HEK293 (cell line): ENCODE data around the gene TBX15.

ENCODE experiments used
- CTCF ChIA-PET: fragments of 350-600 bp; formaldehyde crosslinking; extraction: SDS; loops from one replicate; lab custom pipeline; 2021; ENCODE audit warnings: antibody characterized with exemption; lab: Yijun Ruan, JAX
- POLR2A ChIA-PET: fragments of 300-600 bp; formaldehyde crosslinking; extraction: SDS; loops from one replicate; lab custom pipeline; 2020; ENCODE audit warnings: antibody characterized with exemption, inconsistent platforms; lab: Yijun Ruan, JAX
- H3K27ac ChIP-seq: fragments of 200-500 bp; sonication (Bioruptor generic); 2 replicates; pipeline ENCODE4 v1.5.1; 2014; ENCODE audit warnings: low read depth, low read length, control low read depth, inconsistent platforms; ENCODE audit errors: extremely low read depth
- H3K36me3 ChIP-seq, 2 experiments: fragments of 200-500 bp in 1 of 2; sonication (Bioruptor generic) in 1 of 2; 1 replicate in 1 of 2; 2 replicates in 1 of 2; pipeline ENCODE4 v1.5.1; 2014 to 2017; ENCODE audit warnings: inconsistent platforms in 2 of 2, low read length in 2 of 2; ENCODE audit not compliant: control insufficient read depth in 2 of 2, insufficient read depth in 1 of 2
- H3K4me1 ChIP-seq: fragments of 200-500 bp; sonication (Bioruptor generic); 2 replicates; pipeline ENCODE4 v1.5.1; 2014; ENCODE audit warnings: mild to moderate bottlenecking, low read length, inconsistent platforms; ENCODE audit not compliant: control insufficient read depth, insufficient read depth
- H3K4me3 ChIP-seq: 2 replicates; pipeline ENCODE4 v1.5.1; 2011; ENCODE audit warnings: low read depth, mild to moderate bottlenecking, control low read depth, low read length, moderate library complexity
- H3K9me3 ChIP-seq: fragments of 200-500 bp; sonication (Bioruptor generic); 2 replicates; pipeline ENCODE4 v1.5.1; 2014; ENCODE audit warnings: low read depth, low read length, inconsistent platforms; ENCODE audit not compliant: control insufficient read depth, insufficient read depth
- ZBTB20 ChIP-seq: fragments of 450-650 bp; formaldehyde crosslinking; IDR thresholded peaks from 2 replicates; pipeline ENCODE4 v1.5.1; 2016; ENCODE audit warnings: missing biosample characterization, missing genetic modification characterization
- ZBTB21 ChIP-seq: fragments of 450-650 bp; formaldehyde crosslinking; IDR thresholded peaks from 2 replicates; pipeline ENCODE4 v1.5.1; 2017; ENCODE audit warnings: missing biosample characterization, missing genetic modification characterization
- ZBTB48 ChIP-seq: fragments of 450-650 bp; formaldehyde crosslinking; IDR thresholded peaks from 2 replicates; pipeline ENCODE4 v1.5.1; 2016; ENCODE audit warnings: missing biosample characterization, missing genetic modification characterization
- ZEB2 ChIP-seq: fragments of 450-650 bp; formaldehyde crosslinking; IDR thresholded peaks from 2 replicates; pipeline ENCODE4 v1.5.1; 2016; ENCODE audit warnings: missing biosample characterization, missing genetic modification characterization
- ZNF114 ChIP-seq: fragments of 450-650 bp; formaldehyde crosslinking; IDR thresholded peaks from 2 replicates; pipeline ENCODE4 v1.5.0; 2017; ENCODE audit warnings: missing biosample characterization, missing genetic modification characterization
- ZNF121 ChIP-seq: fragments of 450-650 bp; formaldehyde crosslinking; IDR thresholded peaks from 2 replicates; pipeline ENCODE4 v1.5.1; 2016; ENCODE audit warnings: missing biosample characterization, missing genetic modification characterization
- ZNF132 ChIP-seq: fragments of 450-650 bp; formaldehyde crosslinking; IDR thresholded peaks from 2 replicates; pipeline ENCODE4 v1.5.1; 2017; ENCODE audit warnings: missing biosample characterization, missing genetic modification characterization, borderline replicate concordance
- ZNF2 ChIP-seq: fragments of 450-650 bp; formaldehyde crosslinking; IDR thresholded peaks from 2 replicates; pipeline ENCODE4 v1.5.1; 2016; ENCODE audit warnings: missing biosample characterization, missing genetic modification characterization
- ZNF354C ChIP-seq: fragments of 450-650 bp; formaldehyde crosslinking; IDR thresholded peaks from 2 replicates; pipeline ENCODE4 v1.5.1; 2016; ENCODE audit warnings: missing biosample characterization, missing genetic modification characterization, low read depth, borderline replicate concordance
- ZNF629 ChIP-seq: fragments of 450-650 bp; formaldehyde crosslinking; IDR thresholded peaks from 2 replicates; pipeline ENCODE4 v1.5.1; 2017; ENCODE audit warnings: missing biosample characterization, missing genetic modification characterization
- ZNF658 ChIP-seq: fragments of 450-650 bp; formaldehyde crosslinking; IDR thresholded peaks from 2 replicates; pipeline ENCODE4; 2016; ENCODE audit warnings: missing biosample characterization, missing genetic modification characterization
- TF ChIP-seq, protein P1 (sequence below): fragments of 450-650 bp; formaldehyde crosslinking; IDR thresholded peaks from 2 replicates; pipeline ENCODE4 v1.5.1; 2016; ENCODE audit warnings: missing biosample characterization, missing genetic modification characterization
- TF ChIP-seq, protein P2 (sequence below): fragments of 450-650 bp; formaldehyde crosslinking; IDR thresholded peaks from 2 replicates; pipeline ENCODE4 v1.5.1; 2016; ENCODE audit warnings: missing biosample characterization, missing genetic modification characterization
- TF ChIP-seq, protein P3 (sequence below): fragments of 450-650 bp; formaldehyde crosslinking; IDR thresholded peaks from 2 replicates; pipeline ENCODE4 v1.5.1; 2017; ENCODE audit warnings: missing biosample characterization, missing genetic modification characterization
- TF ChIP-seq, protein P4 (sequence below): fragments of 450-650 bp; formaldehyde crosslinking; IDR thresholded peaks from 2 replicates; pipeline ENCODE4 v1.5.1; 2017; ENCODE audit warnings: missing biosample characterization, missing genetic modification characterization
- TF ChIP-seq, protein P5 (sequence below): fragments of 450-650 bp; formaldehyde crosslinking; IDR thresholded peaks from 2 replicates; pipeline ENCODE4 v1.5.1; 2016; ENCODE audit warnings: missing biosample characterization, missing genetic modification characterization
- TF ChIP-seq, protein P6 (sequence below): fragments of 450-650 bp; formaldehyde crosslinking; IDR thresholded peaks from 2 replicates; pipeline ENCODE4 v1.5.1; 2016; ENCODE audit warnings: missing biosample characterization, missing genetic modification characterization
- TF ChIP-seq, protein P7 (sequence below): fragments of 450-650 bp; formaldehyde crosslinking; IDR thresholded peaks from 2 replicates; pipeline ENCODE4 v1.5.1; 2016; ENCODE audit warnings: missing biosample characterization, missing genetic modification characterization
- TF ChIP-seq, protein P8 (sequence below): fragments of 450-650 bp; formaldehyde crosslinking; IDR thresholded peaks from 2 replicates; pipeline ENCODE4 v1.5.1; 2016; ENCODE audit warnings: missing biosample characterization, missing genetic modification characterization

The TBX15 gene

DNA sequence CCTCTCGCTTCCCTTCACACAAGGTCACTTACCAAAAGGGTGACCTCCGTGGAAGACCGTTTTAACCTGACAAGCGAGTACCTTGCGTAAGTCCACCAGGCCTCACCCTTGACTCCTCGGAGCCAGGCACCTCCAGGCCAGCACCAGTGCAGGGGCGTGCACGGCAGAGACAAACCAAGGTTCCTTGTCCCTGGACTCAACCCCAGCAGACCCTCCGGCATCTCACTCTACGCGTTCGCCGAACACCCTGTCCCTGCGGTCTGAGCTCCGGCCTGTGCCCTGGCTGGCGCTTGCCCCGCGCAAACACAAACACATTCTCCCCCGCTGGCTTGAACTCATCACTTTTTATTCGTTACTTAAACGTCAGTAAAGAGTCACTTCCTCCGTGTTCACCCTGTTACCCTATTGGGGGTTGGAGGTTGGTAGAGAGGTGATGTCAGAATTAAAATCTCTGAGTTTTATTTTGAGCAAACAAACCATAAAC is 4.5 kb downstream of the TBX15 start:
- Histone ChIP-seq H3K9me3 (no peaks in the 10 kb centered on the region), H3K4me1 (no peaks in the 10 kb centered on the region), H3K36me3 (no peaks in the 10 kb centered on the region), H3K4me3 (no peak overlapping the region), H3K27ac (no peak overlapping the region)
- ChIA-PET CTCF (no interaction called here), POLR2A (no interaction called here)
- TF ChIP-seq ZBTB20 (tag by site-specific recombination): no peak
- TF ChIP-seq ZNF2 (tag by site-specific recombination): no peak
- TF ChIP-seq ZNF114 (tag by site-specific recombination): no peak
- no peak for TF ChIP-seq ZNF132
- TF ChIP-seq, protein P1, sequence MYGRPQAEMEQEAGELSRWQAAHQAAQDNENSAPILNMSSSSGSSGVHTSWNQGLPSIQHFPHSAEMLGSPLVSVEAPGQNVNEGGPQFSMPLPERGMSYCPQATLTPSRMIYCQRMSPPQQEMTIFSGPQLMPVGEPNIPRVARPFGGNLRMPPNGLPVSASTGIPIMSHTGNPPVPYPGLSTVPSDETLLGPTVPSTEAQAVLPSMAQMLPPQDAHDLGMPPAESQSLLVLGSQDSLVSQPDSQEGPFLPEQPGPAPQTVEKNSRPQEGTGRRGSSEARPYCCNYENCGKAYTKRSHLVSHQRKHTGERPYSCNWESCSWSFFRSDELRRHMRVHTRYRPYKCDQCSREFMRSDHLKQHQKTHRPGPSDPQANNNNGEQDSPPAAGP (tag by site-specific recombination): no peak
- TF ChIP-seq ZNF121 (tag by site-specific recombination): no peak
- no peak for TF ChIP-seq ZEB2
- TF ChIP-seq, protein P2, sequence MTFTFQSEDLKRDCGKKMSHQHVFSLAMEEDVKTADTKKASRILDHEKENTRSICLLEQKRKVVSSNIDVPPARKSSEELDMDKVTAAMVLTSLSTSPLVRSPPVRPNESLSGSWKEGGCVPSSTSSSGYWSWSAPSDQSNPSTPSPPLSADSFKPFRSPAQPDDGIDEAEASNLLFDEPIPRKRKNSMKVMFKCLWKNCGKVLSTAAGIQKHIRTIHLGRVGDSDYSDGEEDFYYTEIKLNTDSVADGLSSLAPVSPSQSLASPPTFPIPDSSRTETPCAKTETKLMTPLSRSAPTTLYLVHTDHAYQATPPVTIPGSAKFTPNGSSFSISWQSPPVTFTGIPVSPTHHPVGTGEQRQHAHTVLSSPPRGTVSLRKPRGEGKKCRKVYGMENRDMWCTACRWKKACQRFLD (tag by site-specific recombination): no peak
- no peak for TF ChIP-seq ZBTB21 (tag by site-specific recombination)
- TF ChIP-seq ZBTB48 (tag by site-specific recombination): no peak
- TF ChIP-seq ZNF658: no peak
- TF ChIP-seq, protein P3, sequence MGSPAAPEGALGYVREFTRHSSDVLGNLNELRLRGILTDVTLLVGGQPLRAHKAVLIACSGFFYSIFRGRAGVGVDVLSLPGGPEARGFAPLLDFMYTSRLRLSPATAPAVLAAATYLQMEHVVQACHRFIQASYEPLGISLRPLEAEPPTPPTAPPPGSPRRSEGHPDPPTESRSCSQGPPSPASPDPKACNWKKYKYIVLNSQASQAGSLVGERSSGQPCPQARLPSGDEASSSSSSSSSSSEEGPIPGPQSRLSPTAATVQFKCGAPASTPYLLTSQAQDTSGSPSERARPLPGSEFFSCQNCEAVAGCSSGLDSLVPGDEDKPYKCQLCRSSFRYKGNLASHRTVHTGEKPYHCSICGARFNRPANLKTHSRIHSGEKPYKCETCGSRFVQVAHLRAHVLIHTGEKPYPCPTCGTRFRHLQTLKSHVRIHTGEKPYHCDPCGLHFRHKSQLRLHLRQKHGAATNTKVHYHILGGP (tag by site-specific recombination): no peak
- TF ChIP-seq, protein P4, sequence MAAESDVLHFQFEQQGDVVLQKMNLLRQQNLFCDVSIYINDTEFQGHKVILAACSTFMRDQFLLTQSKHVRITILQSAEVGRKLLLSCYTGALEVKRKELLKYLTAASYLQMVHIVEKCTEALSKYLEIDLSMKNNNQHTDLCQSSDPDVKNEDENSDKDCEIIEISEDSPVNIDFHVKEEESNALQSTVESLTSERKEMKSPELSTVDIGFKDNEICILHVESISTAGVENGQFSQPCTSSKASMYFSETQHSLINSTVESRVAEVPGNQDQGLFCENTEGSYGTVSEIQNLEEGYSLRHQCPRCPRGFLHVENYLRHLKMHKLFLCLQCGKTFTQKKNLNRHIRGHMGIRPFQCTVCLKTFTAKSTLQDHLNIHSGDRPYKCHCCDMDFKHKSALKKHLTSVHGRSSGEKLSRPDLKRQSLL: no peak
- TF ChIP-seq, protein P5, sequence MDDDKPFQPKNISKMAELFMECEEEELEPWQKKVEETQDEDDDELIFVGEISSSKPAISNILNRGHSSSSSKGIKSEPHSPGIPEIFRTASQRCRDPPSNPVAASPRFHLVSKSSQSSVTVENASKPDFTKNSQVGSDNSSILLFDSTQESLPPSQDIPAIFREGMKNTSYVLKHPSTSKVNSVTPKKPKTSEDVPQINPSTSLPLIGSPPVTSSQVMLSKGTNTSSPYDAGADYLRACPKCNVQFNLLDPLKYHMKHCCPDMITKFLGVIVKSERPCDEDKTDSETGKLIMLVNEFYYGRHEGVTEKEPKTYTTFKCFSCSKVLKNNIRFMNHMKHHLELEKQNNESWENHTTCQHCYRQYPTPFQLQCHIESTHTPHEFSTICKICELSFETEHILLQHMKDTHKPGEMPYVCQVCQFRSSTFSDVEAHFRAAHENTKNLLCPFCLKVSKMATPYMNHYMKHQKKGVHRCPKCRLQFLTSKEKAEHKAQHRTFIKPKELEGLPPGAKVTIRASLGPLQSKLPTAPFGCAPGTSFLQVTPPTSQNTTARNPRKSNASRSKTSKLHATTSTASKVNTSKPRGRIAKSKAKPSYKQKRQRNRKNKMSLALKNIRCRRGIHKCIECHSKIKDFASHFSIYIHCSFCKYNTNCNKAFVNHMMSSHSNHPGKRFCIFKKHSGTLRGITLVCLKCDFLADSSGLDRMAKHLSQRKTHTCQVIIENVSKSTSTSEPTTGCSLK (tag by site-specific recombination): no peak
- TF ChIP-seq, protein P6, sequence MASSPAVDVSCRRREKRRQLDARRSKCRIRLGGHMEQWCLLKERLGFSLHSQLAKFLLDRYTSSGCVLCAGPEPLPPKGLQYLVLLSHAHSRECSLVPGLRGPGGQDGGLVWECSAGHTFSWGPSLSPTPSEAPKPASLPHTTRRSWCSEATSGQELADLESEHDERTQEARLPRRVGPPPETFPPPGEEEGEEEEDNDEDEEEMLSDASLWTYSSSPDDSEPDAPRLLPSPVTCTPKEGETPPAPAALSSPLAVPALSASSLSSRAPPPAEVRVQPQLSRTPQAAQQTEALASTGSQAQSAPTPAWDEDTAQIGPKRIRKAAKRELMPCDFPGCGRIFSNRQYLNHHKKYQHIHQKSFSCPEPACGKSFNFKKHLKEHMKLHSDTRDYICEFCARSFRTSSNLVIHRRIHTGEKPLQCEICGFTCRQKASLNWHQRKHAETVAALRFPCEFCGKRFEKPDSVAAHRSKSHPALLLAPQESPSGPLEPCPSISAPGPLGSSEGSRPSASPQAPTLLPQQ (tag by site-specific recombination): no peak
- TF ChIP-seq, protein P7, sequence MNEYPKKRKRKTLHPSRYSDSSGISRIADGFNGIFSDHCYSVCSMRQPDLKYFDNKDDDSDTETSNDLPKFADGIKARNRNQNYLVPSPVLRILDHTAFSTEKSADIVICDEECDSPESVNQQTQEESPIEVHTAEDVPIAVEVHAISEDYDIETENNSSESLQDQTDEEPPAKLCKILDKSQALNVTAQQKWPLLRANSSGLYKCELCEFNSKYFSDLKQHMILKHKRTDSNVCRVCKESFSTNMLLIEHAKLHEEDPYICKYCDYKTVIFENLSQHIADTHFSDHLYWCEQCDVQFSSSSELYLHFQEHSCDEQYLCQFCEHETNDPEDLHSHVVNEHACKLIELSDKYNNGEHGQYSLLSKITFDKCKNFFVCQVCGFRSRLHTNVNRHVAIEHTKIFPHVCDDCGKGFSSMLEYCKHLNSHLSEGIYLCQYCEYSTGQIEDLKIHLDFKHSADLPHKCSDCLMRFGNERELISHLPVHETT (tag by site-specific recombination): no peak
- no peak for TF ChIP-seq ZNF354C
- TF ChIP-seq ZNF629: no peak
- TF ChIP-seq, protein P8, sequence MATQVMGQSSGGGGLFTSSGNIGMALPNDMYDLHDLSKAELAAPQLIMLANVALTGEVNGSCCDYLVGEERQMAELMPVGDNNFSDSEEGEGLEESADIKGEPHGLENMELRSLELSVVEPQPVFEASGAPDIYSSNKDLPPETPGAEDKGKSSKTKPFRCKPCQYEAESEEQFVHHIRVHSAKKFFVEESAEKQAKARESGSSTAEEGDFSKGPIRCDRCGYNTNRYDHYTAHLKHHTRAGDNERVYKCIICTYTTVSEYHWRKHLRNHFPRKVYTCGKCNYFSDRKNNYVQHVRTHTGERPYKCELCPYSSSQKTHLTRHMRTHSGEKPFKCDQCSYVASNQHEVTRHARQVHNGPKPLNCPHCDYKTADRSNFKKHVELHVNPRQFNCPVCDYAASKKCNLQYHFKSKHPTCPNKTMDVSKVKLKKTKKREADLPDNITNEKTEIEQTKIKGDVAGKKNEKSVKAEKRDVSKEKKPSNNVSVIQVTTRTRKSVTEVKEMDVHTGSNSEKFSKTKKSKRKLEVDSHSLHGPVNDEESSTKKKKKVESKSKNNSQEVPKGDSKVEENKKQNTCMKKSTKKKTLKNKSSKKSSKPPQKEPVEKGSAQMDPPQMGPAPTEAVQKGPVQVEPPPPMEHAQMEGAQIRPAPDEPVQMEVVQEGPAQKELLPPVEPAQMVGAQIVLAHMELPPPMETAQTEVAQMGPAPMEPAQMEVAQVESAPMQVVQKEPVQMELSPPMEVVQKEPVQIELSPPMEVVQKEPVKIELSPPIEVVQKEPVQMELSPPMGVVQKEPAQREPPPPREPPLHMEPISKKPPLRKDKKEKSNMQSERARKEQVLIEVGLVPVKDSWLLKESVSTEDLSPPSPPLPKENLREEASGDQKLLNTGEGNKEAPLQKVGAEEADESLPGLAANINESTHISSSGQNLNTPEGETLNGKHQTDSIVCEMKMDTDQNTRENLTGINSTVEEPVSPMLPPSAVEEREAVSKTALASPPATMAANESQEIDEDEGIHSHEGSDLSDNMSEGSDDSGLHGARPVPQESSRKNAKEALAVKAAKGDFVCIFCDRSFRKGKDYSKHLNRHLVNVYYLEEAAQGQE (tag by site-specific recombination): no peak
